ENCODE data around the gene RPS15. TPM values are rescaled to one million over a fixed set of nuclear protein-coding genes. Genes with fewer than 3 reads are reported as not detected.

Gene RPS15
- total and polyA plus RNA-seq, 10 of the 15 experiments (the other 5 are each of a cell fraction or from before 2014, with no cell fraction given), result 559 to 3,158 (median 1,413) TPM

DNA sequence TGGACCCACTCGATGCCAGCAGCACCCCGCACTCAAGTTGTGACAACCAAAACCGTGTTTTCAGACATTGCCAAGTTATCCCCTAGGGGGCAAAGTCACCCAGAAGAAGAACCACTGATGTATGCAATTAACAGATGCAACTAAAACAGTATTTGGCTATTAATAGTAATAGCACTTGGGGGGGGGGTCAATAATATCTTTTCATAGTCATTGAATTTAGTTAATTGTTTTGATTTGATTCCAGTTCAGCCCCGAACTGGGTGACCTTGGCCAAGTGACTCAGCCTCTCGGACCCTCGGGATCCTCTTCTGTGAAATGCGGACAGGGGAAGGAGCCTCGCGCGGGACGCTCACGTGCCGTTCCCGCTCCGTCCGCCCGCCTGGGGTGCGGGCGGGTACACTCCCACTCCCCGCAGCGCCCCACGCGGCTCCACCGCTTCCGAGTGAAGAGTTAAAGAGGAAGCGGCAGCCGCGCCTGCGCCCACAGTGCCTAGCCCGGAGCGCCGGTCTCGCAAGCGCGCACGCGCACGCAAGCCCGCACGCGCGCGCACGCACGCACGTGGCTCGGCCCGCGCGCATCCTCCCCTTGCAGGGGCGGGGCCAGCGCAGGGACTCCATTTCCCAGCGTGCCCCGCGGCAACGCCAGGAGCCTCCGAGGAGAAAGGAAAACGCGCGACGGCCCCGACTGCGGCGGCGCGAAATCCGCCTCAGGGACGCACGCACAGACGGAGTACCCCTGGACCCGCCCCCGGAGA is 31.2 kb upstream of the RPS15 start (continued):
- TF ChIP-seq, protein P1, sequence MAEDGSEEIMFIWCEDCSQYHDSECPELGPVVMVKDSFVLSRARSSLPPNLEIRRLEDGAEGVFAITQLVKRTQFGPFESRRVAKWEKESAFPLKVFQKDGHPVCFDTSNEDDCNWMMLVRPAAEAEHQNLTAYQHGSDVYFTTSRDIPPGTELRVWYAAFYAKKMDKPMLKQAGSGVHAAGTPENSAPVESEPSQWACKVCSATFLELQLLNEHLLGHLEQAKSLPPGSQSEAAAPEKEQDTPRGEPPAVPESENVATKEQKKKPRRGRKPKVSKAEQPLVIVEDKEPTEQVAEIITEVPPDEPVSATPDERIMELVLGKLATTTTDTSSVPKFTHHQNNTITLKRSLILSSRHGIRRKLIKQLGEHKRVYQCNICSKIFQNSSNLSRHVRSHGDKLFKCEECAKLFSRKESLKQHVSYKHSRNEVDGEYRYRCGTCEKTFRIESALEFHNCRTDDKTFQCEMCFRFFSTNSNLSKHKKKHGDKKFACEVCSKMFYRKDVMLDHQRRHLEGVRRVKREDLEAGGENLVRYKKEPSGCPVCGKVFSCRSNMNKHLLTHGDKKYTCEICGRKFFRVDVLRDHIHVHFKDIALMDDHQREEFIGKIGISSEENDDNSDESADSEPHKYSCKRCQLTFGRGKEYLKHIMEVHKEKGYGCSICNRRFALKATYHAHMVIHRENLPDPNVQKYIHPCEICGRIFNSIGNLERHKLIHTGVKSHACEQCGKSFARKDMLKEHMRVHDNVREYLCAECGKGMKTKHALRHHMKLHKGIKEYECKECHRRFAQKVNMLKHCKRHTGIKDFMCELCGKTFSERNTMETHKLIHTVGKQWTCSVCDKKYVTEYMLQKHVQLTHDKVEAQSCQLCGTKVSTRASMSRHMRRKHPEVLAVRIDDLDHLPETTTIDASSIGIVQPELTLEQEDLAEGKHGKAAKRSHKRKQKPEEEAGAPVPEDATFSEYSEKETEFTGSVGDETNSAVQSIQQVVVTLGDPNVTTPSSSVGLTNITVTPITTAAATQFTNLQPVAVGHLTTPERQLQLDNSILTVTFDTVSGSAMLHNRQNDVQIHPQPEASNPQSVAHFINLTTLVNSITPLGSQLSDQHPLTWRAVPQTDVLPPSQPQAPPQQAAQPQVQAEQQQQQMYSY (CRISPR knock-in tag; IDR thresholded peaks at IDR 0.05), result no peak
- peak; percentile 77 for TF ChIP-seq DPF2 (IDR thresholded peaks at IDR 0.05)
- TF ChIP-seq, protein P2, sequence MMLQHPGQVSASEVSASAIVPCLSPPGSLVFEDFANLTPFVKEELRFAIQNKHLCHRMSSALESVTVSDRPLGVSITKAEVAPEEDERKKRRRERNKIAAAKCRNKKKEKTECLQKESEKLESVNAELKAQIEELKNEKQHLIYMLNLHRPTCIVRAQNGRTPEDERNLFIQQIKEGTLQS (IDR thresholded peaks at IDR 0.05; ENCODE audit: borderline replicate concordance, extremely low read depth, low read depth, low read length), result 0 out of 2 replicates have a peak, but pooled peaks have one; percentile 36
- no peak for TF ChIP-seq TBL1XR1 (IDR thresholded peaks at IDR 0.05; ENCODE audit: low read depth, low read length)
- no peak for TF ChIP-seq FOXM1 (IDR thresholded peaks at IDR 0.05; ENCODE audit: low read depth, low read length)
- no peak for TF ChIP-seq SUPT20H (IDR thresholded peaks at IDR 0.05; ENCODE audit: borderline replicate concordance, control insufficient read depth, low read depth, low read length)
- TF ChIP-seq, protein P3, sequence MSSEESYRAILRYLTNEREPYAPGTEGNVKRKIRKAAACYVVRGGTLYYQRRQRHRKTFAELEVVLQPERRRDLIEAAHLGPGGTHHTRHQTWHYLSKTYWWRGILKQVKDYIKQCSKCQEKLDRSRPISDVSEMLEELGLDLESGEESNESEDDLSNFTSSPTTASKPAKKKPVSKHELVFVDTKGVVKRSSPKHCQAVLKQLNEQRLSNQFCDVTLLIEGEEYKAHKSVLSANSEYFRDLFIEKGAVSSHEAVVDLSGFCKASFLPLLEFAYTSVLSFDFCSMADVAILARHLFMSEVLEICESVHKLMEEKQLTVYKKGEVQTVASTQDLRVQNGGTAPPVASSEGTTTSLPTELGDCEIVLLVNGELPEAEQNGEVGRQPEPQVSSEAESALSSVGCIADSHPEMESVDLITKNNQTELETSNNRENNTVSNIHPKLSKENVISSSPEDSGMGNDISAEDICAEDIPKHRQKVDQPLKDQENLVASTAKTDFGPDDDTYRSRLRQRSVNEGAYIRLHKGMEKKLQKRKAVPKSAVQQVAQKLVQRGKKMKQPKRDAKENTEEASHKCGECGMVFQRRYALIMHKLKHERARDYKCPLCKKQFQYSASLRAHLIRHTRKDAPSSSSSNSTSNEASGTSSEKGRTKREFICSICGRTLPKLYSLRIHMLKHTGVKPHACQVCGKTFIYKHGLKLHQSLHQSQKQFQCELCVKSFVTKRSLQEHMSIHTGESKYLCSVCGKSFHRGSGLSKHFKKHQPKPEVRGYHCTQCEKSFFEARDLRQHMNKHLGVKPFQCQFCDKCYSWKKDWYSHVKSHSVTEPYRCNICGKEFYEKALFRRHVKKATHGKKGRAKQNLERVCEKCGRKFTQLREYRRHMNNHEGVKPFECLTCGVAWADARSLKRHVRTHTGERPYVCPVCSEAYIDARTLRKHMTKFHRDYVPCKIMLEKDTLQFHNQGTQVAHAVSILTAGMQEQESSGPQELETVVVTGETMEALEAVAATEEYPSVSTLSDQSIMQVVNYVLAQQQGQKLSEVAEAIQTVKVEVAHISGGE (CRISPR knock-in tag; IDR thresholded peaks at IDR 0.05), result no peak
- TF ChIP-seq ZZZ3 (IDR thresholded peaks at IDR 0.05; ENCODE audit: control insufficient read depth, insufficient read length, low read depth), result no peak
- TF ChIP-seq, protein P4, sequence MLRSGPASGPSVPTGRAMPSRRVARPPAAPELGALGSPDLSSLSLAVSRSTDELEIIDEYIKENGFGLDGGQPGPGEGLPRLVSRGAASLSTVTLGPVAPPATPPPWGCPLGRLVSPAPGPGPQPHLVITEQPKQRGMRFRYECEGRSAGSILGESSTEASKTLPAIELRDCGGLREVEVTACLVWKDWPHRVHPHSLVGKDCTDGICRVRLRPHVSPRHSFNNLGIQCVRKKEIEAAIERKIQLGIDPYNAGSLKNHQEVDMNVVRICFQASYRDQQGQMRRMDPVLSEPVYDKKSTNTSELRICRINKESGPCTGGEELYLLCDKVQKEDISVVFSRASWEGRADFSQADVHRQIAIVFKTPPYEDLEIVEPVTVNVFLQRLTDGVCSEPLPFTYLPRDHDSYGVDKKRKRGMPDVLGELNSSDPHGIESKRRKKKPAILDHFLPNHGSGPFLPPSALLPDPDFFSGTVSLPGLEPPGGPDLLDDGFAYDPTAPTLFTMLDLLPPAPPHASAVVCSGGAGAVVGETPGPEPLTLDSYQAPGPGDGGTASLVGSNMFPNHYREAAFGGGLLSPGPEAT (IDR thresholded peaks at IDR 0.05; ENCODE audit: low read depth), result peak; percentile 50; the same call in 1 of the 2 replicates
- TF ChIP-seq HDGF (IDR thresholded peaks at IDR 0.05), result no peak
- TF ChIP-seq PAX5 (IDR thresholded peaks at IDR 0.05; ENCODE audit: borderline replicate concordance, low read depth, low read length), result no peak
- TF ChIP-seq KLF5 (IDR thresholded peaks at IDR 0.05; ENCODE audit: partially characterized antibody), result peak; percentile 75
- TF ChIP-seq RCOR1 (conservative IDR thresholded peaks at IDR 0.05; ENCODE audit: low read depth, low read length), result no peak
- TF ChIP-seq, protein P5, sequence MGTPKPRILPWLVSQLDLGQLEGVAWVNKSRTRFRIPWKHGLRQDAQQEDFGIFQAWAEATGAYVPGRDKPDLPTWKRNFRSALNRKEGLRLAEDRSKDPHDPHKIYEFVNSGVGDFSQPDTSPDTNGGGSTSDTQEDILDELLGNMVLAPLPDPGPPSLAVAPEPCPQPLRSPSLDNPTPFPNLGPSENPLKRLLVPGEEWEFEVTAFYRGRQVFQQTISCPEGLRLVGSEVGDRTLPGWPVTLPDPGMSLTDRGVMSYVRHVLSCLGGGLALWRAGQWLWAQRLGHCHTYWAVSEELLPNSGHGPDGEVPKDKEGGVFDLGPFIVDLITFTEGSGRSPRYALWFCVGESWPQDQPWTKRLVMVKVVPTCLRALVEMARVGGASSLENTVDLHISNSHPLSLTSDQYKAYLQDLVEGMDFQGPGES (IDR thresholded peaks at IDR 0.05), result no peak
- TF ChIP-seq STAT1 (conservative IDR thresholded peaks at IDR 0.05), result no peak
